Lower lobe of right lung (tissue), 2 donors: ENCODE measurements around the gene PDCD1. TPM values are rescaled to one million over a fixed set of nuclear protein-coding genes. Genes with fewer than 3 reads are reported as not detected.

Experiments used
- ATAC-seq, 2 donors: fragments of 200-7000 bp; cut with Tn5 transposase; one replicate each; pipeline ENCODE4 v1.9.1; 2020 to 2022; ENCODE audit warnings: mild to moderate bottlenecking in 2 of 2, moderate library complexity in 2 of 2
- DNase-seq: peaks from one replicate; pipeline ENCODE4 v3.0.0-alpha.2; 2020
- H3K27ac ChIP-seq: fragments of 200-600 bp; one replicate; pipeline ENCODE4 v1.8.0; 2022
- H3K27me3 ChIP-seq: fragments of 200-600 bp; one replicate; pipeline ENCODE4 v1.8.0; 2022; ENCODE audit warnings: low read depth
- H3K36me3 ChIP-seq: fragments of 200-600 bp; one replicate; pipeline ENCODE4 v1.8.0; 2022; ENCODE audit warnings: mild to moderate bottlenecking
- H3K4me1 ChIP-seq: fragments of 200-600 bp; one replicate; pipeline ENCODE4 v1.8.0; 2022
- H3K4me3 ChIP-seq: fragments of 200-600 bp; one replicate; pipeline ENCODE4 v1.8.0; 2022; ENCODE audit warnings: mild to moderate bottlenecking
- H3K9me3 ChIP-seq: fragments of 200-600 bp; one replicate; pipeline ENCODE4 v1.8.0; 2022
- intact Hi-C: fragments of 100-400 bp; cut with DNase I; formaldehyde crosslinking; loops from one replicate; pipeline ENCODE4 v1.11.0; 2022
- total RNA-seq: library from RNA; stranded (reverse); fragmentation: NEBNext Ultra II Directional; extraction: Animal tissue kit (Norgen Biotek cat#: 25700); gene quantifications from one replicate; pipeline ENCODE4 v1.2.1, GENCODE V29; 2021
- TF ChIP-seq, protein P1 (sequence below): fragments of 200-600 bp; IDR thresholded peaks from one replicate; pipeline ENCODE4 v1.8.0; 2022; ENCODE audit warnings: antibody characterized with exemption, mild to moderate bottlenecking
- donor health status: DM: no; HTN: yes; CAD: no; lungs with severe emphysema.

The PDCD1 gene
- total RNA-seq, 1 donor from 2014 or later: 1.4 TPM

DNA sequence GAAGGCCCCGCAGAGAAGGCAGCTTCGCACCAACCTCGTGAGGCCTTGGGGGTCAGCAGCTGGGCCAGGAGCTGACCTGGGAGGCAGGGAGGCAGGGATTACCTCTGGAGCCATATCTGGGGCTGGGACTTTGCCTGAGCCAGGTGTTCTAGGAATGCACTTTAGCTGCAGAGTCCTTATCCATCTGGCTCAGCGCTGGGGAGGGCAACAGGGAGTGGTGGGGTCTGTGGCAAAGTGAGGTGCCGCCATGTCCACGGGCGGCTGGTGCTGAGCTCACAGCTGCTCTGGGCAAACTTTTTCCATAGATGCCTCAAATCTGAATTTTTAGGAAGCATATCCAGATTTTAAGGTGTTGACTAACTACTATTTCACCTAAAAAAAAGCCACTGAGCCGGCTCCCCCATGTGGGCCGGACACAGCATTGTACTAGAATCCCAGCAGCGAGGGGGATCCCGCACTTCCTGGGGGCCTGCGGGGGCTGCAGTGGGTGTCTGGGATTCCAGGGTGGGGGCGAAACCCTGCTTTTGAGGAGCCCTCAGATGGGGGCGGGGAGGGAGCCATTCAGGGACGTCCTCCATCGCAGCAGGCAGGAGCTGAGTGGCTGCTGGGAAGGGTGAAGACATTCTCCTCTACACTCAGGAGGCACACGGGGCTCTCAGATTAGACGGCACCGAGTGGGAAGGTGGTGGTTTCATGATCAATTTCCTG, 45.5 kb upstream of the PDCD1 start:
- ATAC-seq (no peak), DNase-seq (peak; percentile 20)
- Histone ChIP-seq H3K36me3 (no peaks in the 10 kb centered on the region), H3K27ac (no peak overlapping the region), H3K4me1 (peaks cover 6% of the 10 kb centered on the region), H3K9me3 (no peaks in the 10 kb centered on the region), H3K27me3 (no peaks in the 10 kb centered on the region), H3K4me3 (no peak overlapping the region)
- intact Hi-C loops: no loop called here
- TF ChIP-seq, protein P1, sequence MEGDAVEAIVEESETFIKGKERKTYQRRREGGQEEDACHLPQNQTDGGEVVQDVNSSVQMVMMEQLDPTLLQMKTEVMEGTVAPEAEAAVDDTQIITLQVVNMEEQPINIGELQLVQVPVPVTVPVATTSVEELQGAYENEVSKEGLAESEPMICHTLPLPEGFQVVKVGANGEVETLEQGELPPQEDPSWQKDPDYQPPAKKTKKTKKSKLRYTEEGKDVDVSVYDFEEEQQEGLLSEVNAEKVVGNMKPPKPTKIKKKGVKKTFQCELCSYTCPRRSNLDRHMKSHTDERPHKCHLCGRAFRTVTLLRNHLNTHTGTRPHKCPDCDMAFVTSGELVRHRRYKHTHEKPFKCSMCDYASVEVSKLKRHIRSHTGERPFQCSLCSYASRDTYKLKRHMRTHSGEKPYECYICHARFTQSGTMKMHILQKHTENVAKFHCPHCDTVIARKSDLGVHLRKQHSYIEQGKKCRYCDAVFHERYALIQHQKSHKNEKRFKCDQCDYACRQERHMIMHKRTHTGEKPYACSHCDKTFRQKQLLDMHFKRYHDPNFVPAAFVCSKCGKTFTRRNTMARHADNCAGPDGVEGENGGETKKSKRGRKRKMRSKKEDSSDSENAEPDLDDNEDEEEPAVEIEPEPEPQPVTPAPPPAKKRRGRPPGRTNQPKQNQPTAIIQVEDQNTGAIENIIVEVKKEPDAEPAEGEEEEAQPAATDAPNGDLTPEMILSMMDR: no peak

DNA sequence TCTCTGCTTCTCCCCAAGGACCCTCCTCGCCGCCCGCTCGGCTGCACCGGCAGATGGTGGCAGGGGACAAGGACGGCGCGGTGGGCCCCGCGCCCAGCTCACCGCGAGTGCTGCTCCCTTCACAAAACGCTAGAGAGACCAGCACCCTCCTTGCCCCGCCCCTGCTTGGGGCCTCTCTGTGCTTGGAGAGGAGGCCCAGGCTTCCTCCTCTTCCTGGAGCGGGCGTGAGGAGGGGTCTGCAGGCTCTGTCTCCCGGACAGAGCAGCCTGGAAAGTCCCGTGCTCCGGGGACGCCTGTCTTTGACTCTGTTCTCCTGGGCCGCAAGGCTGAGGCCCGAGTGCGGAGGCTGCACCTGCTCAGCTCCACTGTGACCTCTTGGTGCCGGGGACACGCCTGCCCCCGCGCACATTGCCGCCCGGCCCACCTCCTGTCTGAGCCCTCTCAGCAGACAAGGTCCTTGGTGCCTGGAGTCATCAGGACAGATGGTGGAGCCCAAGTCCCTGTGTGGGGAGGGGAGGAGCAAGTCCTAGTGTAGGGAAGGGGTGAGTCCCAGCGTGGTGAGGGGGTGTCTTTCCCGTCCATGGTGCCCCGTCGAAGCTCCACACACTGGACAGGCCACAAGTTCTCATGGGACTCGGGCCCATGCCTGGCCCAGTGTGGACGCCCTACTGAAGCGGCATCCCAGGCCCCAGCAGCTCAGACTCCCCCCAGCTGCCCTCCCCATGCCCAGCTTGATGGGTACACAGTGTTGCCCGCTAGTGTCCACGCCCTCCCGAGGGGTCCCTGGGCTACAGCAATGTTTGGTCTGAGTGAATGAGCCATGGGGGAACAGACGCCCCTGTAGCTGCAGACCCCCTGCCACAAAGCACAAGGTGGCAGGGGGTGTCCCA, 44.7 kb upstream of the PDCD1 start:
- DNase-seq (peak; percentile 35), ATAC-seq (no peak)
- peaks cover 6% of the 10 kb centered on the region for H3K4me1 ChIP-seq
- H3K4me3 ChIP-seq: no peak overlapping the region
- no peak overlapping the region for H3K27ac ChIP-seq
- intact Hi-C loops: no loop called here
- TF ChIP-seq, protein P1: no peak
- H3K36me3 ChIP-seq: no peaks in the 10 kb centered on the region
- H3K9me3 ChIP-seq: no peaks in the 10 kb centered on the region
- H3K27me3 ChIP-seq: no peaks in the 10 kb centered on the region

DNA sequence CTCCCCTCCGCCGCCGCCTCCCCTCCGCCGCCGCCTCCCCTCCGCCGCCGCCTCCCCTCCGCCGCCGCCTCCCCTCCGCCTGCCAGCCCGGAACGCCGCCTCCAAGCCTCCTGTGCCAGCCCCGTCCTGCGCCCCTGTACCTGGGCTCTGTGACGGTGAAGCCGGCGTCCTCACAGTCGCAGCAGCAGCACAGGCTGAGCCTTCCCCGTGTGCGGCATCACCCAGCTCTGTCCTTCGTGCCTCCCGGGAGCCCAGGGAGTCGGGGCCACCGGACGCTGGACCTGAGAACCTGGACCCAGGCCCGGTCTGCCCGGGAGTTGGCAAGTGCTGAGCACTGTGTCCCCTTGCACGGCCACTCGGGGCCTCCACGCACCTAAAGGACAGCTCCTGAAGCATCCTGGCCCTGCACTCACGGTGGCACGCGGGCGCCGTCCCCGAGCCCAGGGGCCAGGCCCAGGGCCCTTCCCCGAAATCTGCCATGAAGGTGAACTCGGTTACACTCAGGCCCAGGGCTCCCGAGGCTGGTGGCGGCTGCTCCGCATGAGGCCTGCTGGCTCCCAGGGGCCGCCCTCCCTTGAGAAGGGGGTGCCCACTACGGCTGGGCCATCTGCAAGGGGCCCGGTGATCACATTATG, 43.8 kb upstream of the PDCD1 start:
- H3K27ac ChIP-seq: no peak overlapping the region
- H3K4me1 ChIP-seq: peaks cover 6% of the 10 kb centered on the region
- TF ChIP-seq, protein P1: no peak
- no peak overlapping the region for H3K4me3 ChIP-seq
- no peaks in the 10 kb centered on the region for H3K27me3 ChIP-seq
- H3K9me3 ChIP-seq: no peaks in the 10 kb centered on the region
- intact Hi-C loops: no loop called here
- H3K36me3 ChIP-seq: no peaks in the 10 kb centered on the region
- DNase-seq (peak; percentile 40), ATAC-seq (peak in 1 of 2 donors; percentile 26)

DNA sequence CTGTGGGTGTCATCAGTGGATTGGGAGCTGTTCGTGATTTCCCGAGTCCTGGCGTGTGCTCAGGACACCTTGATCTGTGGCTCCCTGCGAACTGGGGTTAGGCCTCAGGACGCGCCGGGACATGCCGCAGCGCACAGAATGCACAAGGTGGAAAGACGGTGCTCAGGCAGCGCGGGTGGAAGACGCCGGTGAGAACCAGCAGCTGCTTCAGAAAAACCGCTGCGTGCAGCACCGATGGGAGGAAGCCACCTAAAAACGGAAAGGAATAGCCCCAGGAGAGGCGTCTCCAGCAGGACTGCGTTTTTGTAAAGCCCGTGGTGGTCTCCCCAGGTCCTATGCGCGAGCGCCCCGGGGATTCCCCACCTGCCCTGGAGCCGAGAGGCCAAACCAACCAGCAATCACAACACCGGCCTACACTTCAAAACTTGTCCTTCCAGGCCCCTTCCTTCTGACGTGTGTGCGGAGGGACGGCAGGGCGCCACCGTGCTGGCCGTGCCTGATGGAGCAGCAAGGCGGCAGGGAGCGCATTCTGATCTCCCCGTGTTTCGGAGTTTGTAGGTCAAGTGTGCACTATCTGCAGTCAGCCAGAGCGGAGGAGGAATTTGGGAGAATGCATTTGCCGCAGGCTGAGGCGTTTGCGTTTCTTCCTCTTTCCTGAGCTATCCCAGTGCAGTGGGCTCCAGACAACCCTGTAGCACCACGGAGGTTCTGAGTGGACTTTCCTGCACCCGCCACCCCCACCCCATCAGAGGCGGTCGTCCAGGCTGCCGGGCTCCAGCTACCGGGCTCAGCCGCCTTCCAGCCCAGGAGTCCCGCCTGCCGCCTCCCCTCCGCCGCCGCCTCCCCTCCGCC, 43.0 kb upstream of the PDCD1 start:
- Histone ChIP-seq H3K27me3 (no peaks in the 10 kb centered on the region), H3K36me3 (no peaks in the 10 kb centered on the region), H3K9me3 (no peaks in the 10 kb centered on the region), H3K4me1 (peaks cover 6% of the 10 kb centered on the region), H3K4me3 (peak overlapping the region; percentile 27), H3K27ac (no peak overlapping the region)
- DNase-seq: peak; percentile 54
- intact Hi-C loops: no loop called here
- peak; percentile 22 to 70 for ATAC-seq
- TF ChIP-seq, protein P1: no peak

DNA sequence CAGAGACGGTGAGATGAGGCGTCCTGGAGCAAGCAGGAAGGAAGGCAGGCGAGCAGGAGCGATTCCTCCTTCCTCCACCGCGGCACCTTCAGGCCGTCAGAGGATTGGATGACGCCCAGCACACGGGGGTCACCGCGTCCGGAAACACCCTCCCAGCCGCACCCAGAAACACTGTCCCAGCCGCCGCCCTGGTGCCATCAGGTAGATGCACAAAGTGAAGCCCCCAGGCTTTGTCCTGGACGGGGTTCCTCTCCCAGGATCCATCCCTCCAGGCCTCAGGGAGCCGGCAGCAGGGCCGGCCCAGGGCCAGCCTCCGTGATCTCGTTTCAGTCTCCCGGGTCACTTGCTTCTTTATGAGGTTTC, 42.3 kb upstream of the PDCD1 start:
- Histone ChIP-seq H3K9me3 (no peaks in the 10 kb centered on the region), H3K4me3 (no peak overlapping the region), H3K36me3 (no peaks in the 10 kb centered on the region), H3K4me1 (peaks cover 6% of the 10 kb centered on the region), H3K27me3 (no peaks in the 10 kb centered on the region), H3K27ac (no peak overlapping the region)
- TF ChIP-seq, protein P1: no peak
- no peak for ATAC-seq
- intact Hi-C loops: no loop called here
- peak; percentile 41 for DNase-seq
